Activated CD8-positive, alpha-beta T cell treated with anti-CD3 and anti-CD28 coated beads for 36 hours (primary cell): ENCODE data around the gene WDR20. TPM values are rescaled to one million over a fixed set of nuclear protein-coding genes. Genes with fewer than 3 reads are reported as not detected.

Experiments
- ATAC-seq: fragments of 200-7000 bp; cut with Tn5 transposase; one replicate; pipeline ENCODE4 v1.10.0; 2021; ENCODE audit warnings: mild to moderate bottlenecking, moderate library complexity
- CTCF ChIA-PET: fragments of 350-600 bp; sonication (Branson Sonifier 250); formaldehyde crosslinking; loops from one replicate; lab custom pipeline; 2021; ENCODE audit warnings: antibody characterized with exemption; lab: Charles Lee
- POLR2A ChIA-PET: fragments of 350-600 bp; sonication (Branson Sonifier 250); formaldehyde crosslinking; loops from one replicate; lab custom pipeline; 2021; ENCODE audit warnings: antibody characterized with exemption; lab: Charles Lee
- DNase-seq: peaks from one replicate; pipeline ENCODE4 v3.0.0-alpha.2; 2020
- H3K27ac Mint-ChIP-seq: one replicate; pipeline ENCODE4 v1.8.0; 2021; ENCODE audit warnings: mild to moderate bottlenecking, mixed read lengths
- H3K27me3 Mint-ChIP-seq: one replicate; pipeline ENCODE4 v1.8.0; 2021; ENCODE audit warnings: mixed read lengths
- H3K36me3 Mint-ChIP-seq: one replicate; pipeline ENCODE4 v1.8.0; 2021; ENCODE audit warnings: low read depth, mixed read lengths
- H3K4me1 Mint-ChIP-seq: one replicate; pipeline ENCODE4 v1.8.0; 2021; ENCODE audit warnings: low read depth, mixed read lengths
- H3K4me3 Mint-ChIP-seq: one replicate; pipeline ENCODE4 v1.8.0; 2021; ENCODE audit warnings: mild to moderate bottlenecking, moderate library complexity, mixed read lengths
- H3K9me3 Mint-ChIP-seq: one replicate; pipeline ENCODE4 v1.8.0; 2021; ENCODE audit warnings: mixed read lengths
- CTCF ChIP-seq: fragments of 200-600 bp; IDR thresholded peaks from one replicate; pipeline ENCODE4 v1.8.0; 2022; ENCODE audit warnings: antibody characterized with exemption, mild to moderate bottlenecking
- intact Hi-C: fragments of 100-400 bp; cut with micrococcal nuclease; formaldehyde crosslinking; loops from one replicate; pipeline ENCODE4 v1.10.0; 2022
- total RNA-seq, 2 experiments: library from RNA; stranded (reverse); gene quantifications; one replicate each; pipeline ENCODE4 v1.2.3, GENCODE V29; 2021

WDR20 gene
- total RNA-seq, 2 experiments from 2014 or later: 18.5 to 21.6 TPM

- ChIA-PET CTCF (interaction anchor here (1.3 kb wide), 1 partner anchor 22 kb away, joined by 3 read pairs; no protein-coding TSS in a partner anchor), POLR2A (no interaction called here)
- Mint-ChIP-seq H3K4me3 (no peak overlapping the region), H3K4me1 (no peaks in the 10 kb centered on the region), H3K36me3 (peaks cover 3% of the 10 kb centered on the region), H3K27me3 (no peaks in the 10 kb centered on the region), H3K27ac (no peak overlapping the region), H3K9me3 (no peaks in the 10 kb centered on the region)
- intact Hi-C loops: no loop called here
- DNase-seq (no peak), ATAC-seq (no peak)
- no peak for TF ChIP-seq CTCF
Observed at GRCh38 chr14:102117852-102118251, 21.8 kb upstream of the WDR20 start.

- Mint-ChIP-seq H3K27ac (no peak overlapping the region), H3K27me3 (no peaks in the 10 kb centered on the region), H3K36me3 (peaks cover 3% of the 10 kb centered on the region), H3K9me3 (no peaks in the 10 kb centered on the region), H3K4me3 (no peak overlapping the region), H3K4me1 (no peaks in the 10 kb centered on the region)
- ATAC-seq (no peak), DNase-seq (no peak)
- CTCF ChIA-PET: interaction anchor here (0.9 kb wide), 1 partner anchor 25 kb away, joined by 4 read pairs; no protein-coding TSS in a partner anchor
- TF ChIP-seq CTCF: no peak
- intact Hi-C loops: no loop called here
- POLR2A ChIA-PET: interaction anchor here (0.7 kb wide), 1 partner anchor 19 kb away, joined by 3 read pairs; the partner anchor contains the start of gene WDR20
Observed at GRCh38 chr14:102120888-102121287, 18.8 kb upstream of the WDR20 start.

GRCh38 chr14:102121567-102121966 lies 18.1 kb upstream of the WDR20 start:
- POLR2A ChIA-PET: interaction anchor here (0.7 kb wide), 1 partner anchor 18 kb away, joined by 3 read pairs; the partner anchor contains the start of gene WDR20
- no peak for TF ChIP-seq CTCF
- no peak overlapping the region for H3K4me3 Mint-ChIP-seq

GRCh38 chr14:102124419-102124818 lies 15.3 kb upstream of the WDR20 start:
- H3K36me3 Mint-ChIP-seq: no peaks in the 10 kb centered on the region
- POLR2A ChIA-PET: no interaction called here
- H3K4me1 Mint-ChIP-seq: no peaks in the 10 kb centered on the region
- H3K9me3 Mint-ChIP-seq: no peaks in the 10 kb centered on the region
- no peak overlapping the region for H3K27ac Mint-ChIP-seq
- ATAC-seq: no peak
- CTCF ChIA-PET: interaction anchor here (1.8 kb wide), 1 partner anchor 28 kb away, joined by 5 read pairs; no protein-coding TSS in a partner anchor
- H3K27me3 Mint-ChIP-seq: no peaks in the 10 kb centered on the region
- no peak for TF ChIP-seq CTCF
- no peak overlapping the region for H3K4me3 Mint-ChIP-seq
- no peak for DNase-seq
- intact Hi-C loops: no loop called here

More at GRCh38 chr14:102121567-102121966, 18.1 kb upstream of the WDR20 start:
- Mint-ChIP-seq H3K9me3 (no peaks in the 10 kb centered on the region), H3K4me1 (no peaks in the 10 kb centered on the region), H3K27ac (no peak overlapping the region), H3K27me3 (no peaks in the 10 kb centered on the region), H3K36me3 (peaks cover 3% of the 10 kb centered on the region)
- ATAC-seq (no peak), DNase-seq (no peak)
- intact Hi-C loops: no loop called here
- CTCF ChIA-PET: interaction anchor here (1.5 kb wide), 1 partner anchor 25 kb away, joined by 4 read pairs; no protein-coding TSS in a partner anchor

- Mint-ChIP-seq H3K4me3 (no peak overlapping the region), H3K27ac (no peak overlapping the region), H3K36me3 (no peaks in the 10 kb centered on the region), H3K27me3 (no peaks in the 10 kb centered on the region), H3K9me3 (no peaks in the 10 kb centered on the region), H3K4me1 (no peaks in the 10 kb centered on the region)
- ChIA-PET POLR2A (no interaction called here), CTCF (interaction anchor here (1.8 kb wide), 1 partner anchor 29 kb away, joined by 5 read pairs; no protein-coding TSS in a partner anchor)
- ATAC-seq (no peak), DNase-seq (no peak)
- TF ChIP-seq CTCF: no peak
- intact Hi-C loops: no loop called here
Observed at GRCh38 chr14:102125546-102125945, 14.2 kb upstream of the WDR20 start.
